ENCODE results near the gene CSTB.
A peak's percentile ranks its signal among the peaks of the same experiment; 100 is the strongest.

The CSTB gene

GRCh38 chr21:43794311-43794710 is 18.2 kb upstream of the CSTB start:
- no peak overlapping the region for H3K4me3 ChIP-seq (ENCODE audit: low read depth, low read length)
- DNase-seq (ENCODE audit: low read depth), result no peak

- H3K4me3 ChIP-seq (ENCODE audit: low read depth, low read length), result no peak overlapping the region
- no peak for DNase-seq (ENCODE audit: low read depth)
Measured at GRCh38 chr21:43793243-43793642, 17.1 kb upstream of the CSTB start.

GRCh38 chr21:43792406-43792805 is 16.3 kb upstream of the CSTB start:
- no peak overlapping the region for H3K4me3 ChIP-seq (ENCODE audit: low read depth, low read length)
- no peak for DNase-seq (ENCODE audit: low read depth)

GRCh38 chr21:43790010-43790524 is 14.0 kb upstream of the CSTB start:
- peak overlapping the region; percentile 90 for H3K4me3 ChIP-seq (ENCODE audit: low read depth, low read length)
- no peak for DNase-seq (ENCODE audit: low read depth)

GRCh38 chr21:43789276-43790009 is 13.3 kb upstream of the CSTB start, which contains the start of gene RRP1:
Gene RRP1, plus strand, starts transcription at chr21:43789577. Its CDS starts 53 bp downstream, at chr21:43789630.
- H3K4me3 ChIP-seq (ENCODE audit: low read depth, low read length), result peak within 1 kb of the TSS; percentile 90
- DNase-seq (ENCODE audit: low read depth), result peak; percentile 47

- no peak overlapping the region for H3K4me3 ChIP-seq (ENCODE audit: low read depth, low read length)
- no peak for DNase-seq (ENCODE audit: low read depth)
Measured at GRCh38 chr21:43786807-43787440, 10.8 kb upstream of the CSTB start.

GRCh38 chr21:43786300-43786806 is 10.2 kb upstream of the CSTB start:
- H3K4me3 ChIP-seq (ENCODE audit: low read depth, low read length), result no peak overlapping the region
- no peak for DNase-seq (ENCODE audit: low read depth)

GRCh38 chr21:43785134-43785533 is 9.0 kb upstream of the CSTB start:
- no peak for DNase-seq (ENCODE audit: low read depth)
- no peak overlapping the region for H3K4me3 ChIP-seq (ENCODE audit: low read depth, low read length)

GRCh38 chr21:43783098-43783700 is 7.1 kb upstream of the CSTB start:
- DNase-seq (ENCODE audit: low read depth), result no peak
- no peak overlapping the region for H3K4me3 ChIP-seq (ENCODE audit: low read depth, low read length)

GRCh38 chr21:43782431-43783097 is 6.5 kb upstream of the CSTB start:
- no peak for DNase-seq (ENCODE audit: low read depth)

GRCh38 chr21:43781846-43782245 is 5.7 kb upstream of the CSTB start:
- no peak overlapping the region for H3K4me3 ChIP-seq (ENCODE audit: low read depth, low read length)
- DNase-seq (ENCODE audit: low read depth), result no peak

More at GRCh38 chr21:43782431-43783097, 6.5 kb upstream of the CSTB start:
- no peak overlapping the region for H3K4me3 ChIP-seq (ENCODE audit: low read depth, low read length)

- H3K4me3 ChIP-seq (ENCODE audit: low read depth, low read length), result no peak overlapping the region
- no peak for DNase-seq (ENCODE audit: low read depth)
Measured at GRCh38 chr21:43779660-43780059, 3.6 kb upstream of the CSTB start.

GRCh38 chr21:43778469-43779335 is 2.6 kb upstream of the CSTB start:
- no peak for DNase-seq (ENCODE audit: low read depth)
- no peak overlapping the region for H3K4me3 ChIP-seq (ENCODE audit: low read depth, low read length)

GRCh38 chr21:43777953-43778352 is 1.8 kb upstream of the CSTB start:
- no peak for DNase-seq (ENCODE audit: low read depth)
- H3K4me3 ChIP-seq (ENCODE audit: low read depth, low read length), result no peak overlapping the region

GRCh38 chr21:43775190-43775589 is 918 bp downstream of the CSTB start:
- peak overlapping the region; percentile 74 for H3K4me3 ChIP-seq (ENCODE audit: low read depth, low read length)
- no peak for DNase-seq (ENCODE audit: low read depth)

GRCh38 chr21:43774163-43774562 is 1.9 kb downstream of the CSTB start:
- DNase-seq (ENCODE audit: low read depth), result no peak
- no peak overlapping the region for H3K4me3 ChIP-seq (ENCODE audit: low read depth, low read length)

GRCh38 chr21:43772425-43772821 is 3.7 kb downstream of the CSTB start:
- DNase-seq (ENCODE audit: low read depth), result no peak

GRCh38 chr21:43771698-43772424 is 4.2 kb downstream of the CSTB start:
- no peak overlapping the region for H3K4me3 ChIP-seq (ENCODE audit: low read depth, low read length)
- DNase-seq (ENCODE audit: low read depth), result no peak

More at GRCh38 chr21:43772425-43772821, 3.7 kb downstream of the CSTB start:
- no peak overlapping the region for H3K4me3 ChIP-seq (ENCODE audit: low read depth, low read length)

Data from skeletal muscle cell (primary cell).